ENCODE measurements around the gene FAAP24. TPM values are rescaled to one million over a fixed set of nuclear protein-coding genes. Genes with fewer than 3 reads are reported as not detected.
"Not testable (repeated sequence)": the region's sequence is repeated elsewhere in the genome, so short reads cannot be mapped to it uniquely, and the experiment has no call there.

Gene FAAP24
- total and polyA plus RNA-seq, 2 of the 8 experiments (the other 6 are each of a cell fraction or from before 2014, with no cell fraction given), result 3.3 to 4.2 TPM

DNA sequence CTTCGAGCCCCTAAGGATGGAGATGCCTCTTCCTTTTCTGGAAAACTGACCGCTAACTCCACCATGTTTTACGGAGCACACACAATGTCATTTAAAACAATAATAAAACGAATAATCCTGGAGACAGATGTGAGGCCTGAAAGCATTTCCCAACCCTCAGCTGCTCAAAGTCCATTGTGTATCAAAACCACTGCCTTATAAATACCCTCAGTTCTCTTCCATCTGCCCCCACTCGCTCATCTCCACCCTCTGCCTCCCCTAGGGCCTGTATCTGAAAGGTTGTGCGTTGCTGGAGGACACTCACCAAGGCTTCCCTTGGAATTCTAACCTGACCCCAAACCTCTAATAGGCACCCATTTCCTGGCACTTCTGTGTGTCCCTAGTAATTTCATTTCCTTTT, 10.4 kb downstream of the FAAP24 start:
- H4K20me1 ChIP-seq (replicated peaks in 1 of 2; ENCODE audit: control insufficient read depth in 1 of 2, insufficient read depth in 2 of 2, low read length in 2 of 2); H3K79me1 ChIP-seq (ENCODE audit: low read depth, low read length); H3K14ac ChIP-seq (ENCODE audit: insufficient read length); H3K4ac ChIP-seq (replicated peaks; ENCODE audit: insufficient read length, low read depth, low read length); H3K23ac ChIP-seq (ENCODE audit: insufficient read length); H3K18ac ChIP-seq (ENCODE audit: extremely low read depth, low read length); CTCF ChIA-PET (ENCODE audit: partially characterized antibody); H3K4me1 ChIP-seq (replicated peaks in 1 of 4; ENCODE audit: control insufficient read depth in 3 of 4, insufficient read depth in 4 of 4, low read length in 3 of 4); H3K9ac ChIP-seq (replicated peaks in 1 of 4; ENCODE audit: extremely low read depth in 1 of 4, low read depth in 3 of 4, low read length in 3 of 4); H2BK15ac ChIP-seq (ENCODE audit: low read length); DNase-seq (ENCODE audit: low read depth in 1 of 2, low spot score in 2 of 2); H3K9me3 ChIP-seq (ENCODE audit: insufficient read depth in 2 of 2, low read depth in 1 of 2, low read length in 1 of 2); H2BK12ac ChIP-seq (ENCODE audit: low read depth, low read length); H4K8ac ChIP-seq (ENCODE audit: extremely low read depth, insufficient read depth, low read length); H3K27ac ChIP-seq (ENCODE audit: low read depth, low read length); H2BK5ac ChIP-seq (ENCODE audit: low read depth, low read length); POLR2A ChIA-PET (ENCODE audit: partially characterized antibody); H2BK120ac ChIP-seq (replicated peaks; ENCODE audit: low read depth, low read length); H2AFZ ChIP-seq (ENCODE audit: low read length); H4K5ac ChIP-seq (ENCODE audit: insufficient read length, low read depth, low read length); FAIRE-seq; H4K91ac ChIP-seq (replicated peaks; ENCODE audit: insufficient read length, low read length); H2BK20ac ChIP-seq (ENCODE audit: low read length); H3K27me3 ChIP-seq (replicated peaks in 1 of 4; ENCODE audit: control insufficient read depth in 3 of 4, extremely low read depth in 1 of 4, insufficient read depth in 3 of 4, low read length in 3 of 4); H3K23me2 ChIP-seq (ENCODE audit: low read depth, low read length); H3K4me2 ChIP-seq (ENCODE audit: insufficient read depth in 1 of 2, low read depth in 2 of 2, low read length in 2 of 2); H2AK5ac ChIP-seq (ENCODE audit: low read depth, low read length); H3K79me2 ChIP-seq (ENCODE audit: control insufficient read depth in 1 of 2, insufficient read depth in 2 of 2, low read length in 2 of 2); H3K4me3 ChIP-seq (ENCODE audit: extremely low read depth in 1 of 4, insufficient read depth in 2 of 4, low read depth in 3 of 4, low read length in 4 of 4); H3K56ac ChIP-seq (replicated peaks; ENCODE audit: insufficient read length, low read depth, low read length): not testable (repeated sequence)
- peaks cover 3 to 23% (median 4%) of the 10 kb centered on the region in 4 experiments; a peak in 5 of 8 replicates for H3K36me3 ChIP-seq (ENCODE audit: control insufficient read depth in 2 of 4, insufficient read depth in 4 of 4, low read length in 3 of 4)
- 92% methylated on average over 6 of the region's 6 CpGs; no CpG with 5 or more reads in 1 of the 2 experiments for WGBS, 2 experiments (ENCODE audit: extremely low coverage in 1 of 2, insufficient coverage in 1 of 2, insufficient read length in 1 of 2, insufficient replicate concordance in 2 of 2, low coverage in 1 of 2, low lambda C conversion rate in 2 of 2, missing lambda C conversion rate in 1 of 2)

DNA sequence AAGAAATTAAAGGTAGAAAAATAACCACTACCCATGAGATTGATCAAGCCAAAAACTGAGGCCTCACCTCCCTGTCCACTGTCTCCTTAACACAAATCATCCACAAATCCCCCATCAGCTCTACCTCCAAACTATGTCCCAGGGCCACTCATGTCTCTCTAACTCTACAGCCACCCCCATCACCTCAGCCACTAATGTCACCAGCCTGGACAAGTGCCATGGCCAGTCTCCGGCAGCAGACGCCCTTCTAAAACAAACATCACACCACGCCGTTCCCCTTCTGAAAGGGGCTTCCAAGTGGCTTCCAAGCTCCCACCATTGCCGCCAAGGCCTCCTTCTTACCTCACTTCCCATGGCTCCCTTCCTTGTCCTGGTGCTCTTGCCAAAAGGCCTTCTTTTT, 16.2 kb downstream of the FAAP24 start:
- H2BK12ac ChIP-seq (ENCODE audit: low read depth, low read length); H3K4me1 ChIP-seq (replicated peaks in 1 of 4; ENCODE audit: control insufficient read depth in 3 of 4, insufficient read depth in 4 of 4, low read length in 3 of 4); H4K5ac ChIP-seq (ENCODE audit: insufficient read length, low read depth, low read length); H4K91ac ChIP-seq (replicated peaks; ENCODE audit: insufficient read length, low read length); H2BK120ac ChIP-seq (replicated peaks; ENCODE audit: low read depth, low read length); H2AK5ac ChIP-seq (ENCODE audit: low read depth, low read length); H3K27me3 ChIP-seq (replicated peaks in 1 of 4; ENCODE audit: control insufficient read depth in 3 of 4, extremely low read depth in 1 of 4, insufficient read depth in 3 of 4, low read length in 3 of 4); H3K9me3 ChIP-seq (ENCODE audit: insufficient read depth in 2 of 2, low read depth in 1 of 2, low read length in 1 of 2); H2BK20ac ChIP-seq (ENCODE audit: low read length); H2BK5ac ChIP-seq (ENCODE audit: low read depth, low read length); H3K27ac ChIP-seq (ENCODE audit: low read depth, low read length); H3K79me2 ChIP-seq (ENCODE audit: control insufficient read depth in 1 of 2, insufficient read depth in 2 of 2, low read length in 2 of 2); H3K79me1 ChIP-seq (ENCODE audit: low read depth, low read length); H3K9ac ChIP-seq (replicated peaks in 1 of 4; ENCODE audit: extremely low read depth in 1 of 4, low read depth in 3 of 4, low read length in 3 of 4); H4K20me1 ChIP-seq (replicated peaks in 1 of 2; ENCODE audit: control insufficient read depth in 1 of 2, insufficient read depth in 2 of 2, low read length in 2 of 2); H3K18ac ChIP-seq (ENCODE audit: extremely low read depth, low read length); H3K23ac ChIP-seq (ENCODE audit: insufficient read length); H2BK15ac ChIP-seq (ENCODE audit: low read length); H4K8ac ChIP-seq (ENCODE audit: extremely low read depth, insufficient read depth, low read length); H3K14ac ChIP-seq (ENCODE audit: insufficient read length); POLR2A ChIA-PET (ENCODE audit: partially characterized antibody); H3K4me2 ChIP-seq (ENCODE audit: insufficient read depth in 1 of 2, low read depth in 2 of 2, low read length in 2 of 2); H3K56ac ChIP-seq (replicated peaks; ENCODE audit: insufficient read length, low read depth, low read length); H3K4ac ChIP-seq (replicated peaks; ENCODE audit: insufficient read length, low read depth, low read length); H3K4me3 ChIP-seq (ENCODE audit: extremely low read depth in 1 of 4, insufficient read depth in 2 of 4, low read depth in 3 of 4, low read length in 4 of 4); H2AFZ ChIP-seq (ENCODE audit: low read length); H3K23me2 ChIP-seq (ENCODE audit: low read depth, low read length); FAIRE-seq; DNase-seq (ENCODE audit: low read depth in 1 of 2, low spot score in 2 of 2): not testable (repeated sequence)
- peaks cover 0 to 28% (median 11%) of the 10 kb centered on the region in 4 experiments; a peak in 5 of 8 replicates for H3K36me3 ChIP-seq (ENCODE audit: control insufficient read depth in 2 of 4, insufficient read depth in 4 of 4, low read length in 3 of 4)
- CTCF ChIA-PET (ENCODE audit: partially characterized antibody), result interaction anchor here (1.6 kb wide), 1 partner anchor 44 kb away, joined by 3 read pairs; no protein-coding TSS in a partner anchor
- WGBS, 2 experiments (ENCODE audit: extremely low coverage in 1 of 2, insufficient coverage in 1 of 2, insufficient read length in 1 of 2, insufficient replicate concordance in 2 of 2, low coverage in 1 of 2, low lambda C conversion rate in 2 of 2, missing lambda C conversion rate in 1 of 2), result 83% methylated on average over 3 of the region's 5 CpGs; no CpG with 5 or more reads in 1 of the 2 experiments
